ENCODE results near the gene NOTCH2.
"Not testable (repeated sequence)": the region's sequence is repeated elsewhere in the genome, so short reads cannot be mapped to it uniquely, and the experiment has no call there.

The NOTCH2 gene

DNA sequence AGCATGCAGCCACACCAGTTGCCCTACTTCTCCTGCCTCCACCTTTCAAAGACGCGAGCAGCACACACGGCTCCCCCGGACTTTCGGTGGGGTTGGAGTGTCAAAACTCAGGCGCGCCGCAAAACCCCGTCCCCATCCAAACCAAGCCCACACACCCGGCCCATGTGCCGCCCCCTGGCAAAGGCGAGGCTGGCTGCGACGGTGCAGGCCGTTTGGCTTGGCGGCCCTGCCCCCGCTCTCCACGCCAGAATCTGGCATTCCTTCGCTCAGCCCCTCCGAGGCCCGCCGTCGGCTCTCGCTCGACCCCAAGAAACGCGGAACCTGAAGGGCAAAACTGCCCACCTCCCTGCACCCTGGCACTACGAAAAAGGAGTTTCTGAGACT, 787 bp downstream of the NOTCH2 start:
- not testable (repeated sequence) for DNase-seq (ENCODE audit: low spot score)

DNA sequence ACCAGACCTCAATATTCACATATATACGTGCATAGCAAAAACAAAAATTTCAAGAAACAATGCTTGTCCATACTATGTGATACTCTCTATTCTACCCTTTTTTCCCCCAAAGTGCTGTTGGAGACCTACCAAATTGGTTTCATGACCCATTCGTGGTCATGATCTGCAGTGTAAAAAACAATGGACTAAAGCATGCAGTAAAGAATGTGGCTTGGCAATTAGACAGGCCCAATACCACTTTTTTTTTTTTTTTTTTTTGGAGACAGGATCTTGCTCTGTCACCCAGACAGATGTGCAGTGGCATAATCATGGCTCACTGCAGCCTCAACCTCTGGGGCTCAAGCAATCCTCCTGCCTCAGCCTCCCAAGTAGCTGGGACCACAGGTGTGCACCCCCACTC, 21.3 kb downstream of the NOTCH2 start:
- DNase-seq (ENCODE audit: low spot score) = not testable (repeated sequence)

DNA sequence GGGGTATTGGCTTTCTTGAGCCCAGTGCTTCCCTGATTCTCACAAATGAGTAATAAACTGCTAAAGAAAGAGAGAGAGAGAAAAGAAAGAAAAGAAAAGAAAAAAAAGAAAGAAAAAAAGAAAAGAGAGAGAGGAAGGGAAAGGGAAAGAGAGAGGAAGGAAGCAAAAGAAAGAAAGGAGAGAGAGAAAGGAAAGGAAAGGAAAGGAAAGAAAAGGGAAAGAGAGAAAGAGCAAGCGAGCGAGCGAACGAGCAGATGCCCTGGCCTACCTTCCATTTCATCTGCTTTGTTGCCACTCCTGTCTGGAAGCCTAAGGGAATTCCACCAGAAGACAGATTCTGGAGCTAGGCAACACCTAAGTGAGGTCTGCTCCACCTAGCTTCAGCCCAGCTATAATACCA, 27.7 kb downstream of the NOTCH2 start:
- not testable (repeated sequence) for DNase-seq (ENCODE audit: low spot score)

DNA sequence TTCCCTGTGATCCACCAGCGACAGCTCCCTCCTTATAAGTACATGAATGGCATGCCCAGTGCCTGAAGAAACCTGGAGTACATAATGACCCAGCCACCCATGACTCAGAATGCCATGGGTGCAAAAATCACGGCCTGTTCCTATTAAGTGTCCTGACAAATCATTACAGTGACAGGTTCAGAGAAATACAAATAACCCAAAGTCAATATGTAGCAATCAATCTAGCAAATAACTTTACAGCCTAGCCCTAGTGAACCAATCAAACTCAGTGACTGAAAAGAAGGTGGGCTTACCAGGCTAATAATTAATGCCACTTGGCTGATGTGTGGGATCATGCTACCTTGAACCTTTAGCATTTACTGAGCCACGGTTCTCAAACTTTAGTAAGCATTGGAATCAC, 37.2 kb downstream of the NOTCH2 start:
- not testable (repeated sequence) for DNase-seq (ENCODE audit: low spot score)

DNA sequence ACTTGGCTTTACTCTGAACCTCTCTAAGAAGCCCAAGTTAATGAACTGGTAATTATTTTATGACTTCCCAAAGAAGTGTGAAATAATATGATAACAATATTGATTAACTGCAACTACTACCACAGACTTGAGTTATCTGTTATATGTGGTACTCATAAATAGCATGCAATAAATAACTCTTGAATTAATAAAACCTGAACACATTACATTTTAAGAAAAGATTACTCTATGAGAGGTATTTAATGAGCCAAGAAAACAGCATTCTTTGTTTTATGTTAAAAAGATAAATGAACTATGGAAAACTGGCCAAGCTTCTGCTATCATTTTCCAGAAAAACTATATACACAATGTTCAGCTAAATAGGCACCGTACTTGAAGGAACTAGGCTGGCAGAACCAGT, 45.7 kb downstream of the NOTCH2 start:
- not testable (repeated sequence) for DNase-seq (ENCODE audit: low spot score)

DNA sequence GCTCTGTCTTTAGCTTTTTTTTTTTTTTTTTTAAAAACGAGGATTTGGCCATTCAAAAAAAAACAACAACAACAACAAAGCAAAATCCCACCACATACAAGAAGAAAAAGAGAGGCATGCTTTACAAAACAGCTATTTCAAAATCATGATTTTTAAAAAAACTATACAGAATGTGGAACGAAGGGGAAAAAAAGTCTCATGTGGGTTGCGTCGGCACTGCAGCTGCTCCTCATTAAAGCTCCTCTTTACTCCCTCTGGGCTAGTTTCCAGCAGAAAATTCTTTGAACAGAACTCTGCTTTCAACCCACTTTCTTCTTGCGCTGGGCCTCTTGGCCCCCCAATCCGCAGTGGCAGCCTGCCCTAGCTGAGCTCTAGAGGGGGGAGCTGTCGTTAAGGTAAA, 54.5 kb downstream of the NOTCH2 start:
- not testable (repeated sequence) for DNase-seq (ENCODE audit: low spot score)

DNA sequence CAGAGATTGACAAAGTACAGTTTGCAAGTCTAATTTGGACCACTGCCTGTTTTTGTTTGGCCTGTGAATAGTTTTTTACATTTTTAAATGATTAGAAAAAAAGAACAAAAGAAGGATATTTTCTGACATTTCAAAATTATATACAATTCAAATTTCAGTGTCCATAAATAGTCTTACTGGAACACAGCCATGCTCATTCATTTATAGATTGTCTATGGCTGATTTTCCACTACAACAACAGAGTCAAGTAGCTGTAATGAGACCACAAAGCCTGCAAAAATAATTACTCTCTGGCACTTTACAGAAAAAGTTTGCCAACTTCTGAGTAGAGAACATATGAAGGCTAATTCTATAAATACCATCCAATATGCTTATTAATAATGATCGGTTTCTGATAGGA, 61.1 kb downstream of the NOTCH2 start:
- DNase-seq (ENCODE audit: low spot score) = not testable (repeated sequence)

DNA sequence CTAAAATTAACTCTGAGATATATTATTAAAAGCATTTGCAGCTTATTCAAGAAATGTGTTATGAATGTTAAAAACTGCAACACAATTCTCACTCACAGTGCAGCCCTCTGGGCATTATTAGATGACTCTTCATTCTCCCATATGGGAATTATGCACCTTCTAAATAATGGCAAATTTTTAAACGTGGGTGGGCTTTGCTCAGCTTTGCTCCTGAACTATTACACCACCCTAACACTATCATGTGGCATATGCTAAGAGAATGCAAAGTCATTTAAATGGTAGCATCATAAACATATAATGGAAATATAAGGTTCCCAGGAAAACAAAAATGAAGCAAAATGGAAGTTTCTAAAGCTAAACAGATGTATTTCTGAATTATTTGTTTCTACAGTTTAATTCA, 61.6 kb downstream of the NOTCH2 start:
- not testable (repeated sequence) for DNase-seq (ENCODE audit: low spot score)

DNA sequence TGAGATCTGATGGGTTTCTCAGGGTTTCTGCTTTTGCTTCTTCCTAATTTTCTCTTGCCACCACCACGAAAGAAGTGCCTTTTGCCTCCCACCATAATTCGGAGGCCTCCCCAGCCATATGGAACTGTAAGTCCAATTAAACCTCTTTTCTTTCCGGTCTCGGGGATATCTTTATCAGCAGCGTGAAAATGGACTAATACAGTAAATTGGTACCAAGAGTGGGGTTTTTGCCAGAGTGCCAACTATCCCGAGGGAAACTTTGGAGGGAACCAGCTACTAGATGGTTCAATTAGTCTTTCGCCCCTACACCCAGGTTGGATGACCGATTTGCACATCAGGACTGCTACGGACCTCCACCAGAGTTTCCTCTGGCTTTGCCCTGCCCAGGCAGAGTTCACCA, 68.4 kb downstream of the NOTCH2 start:
- DNase-seq (ENCODE audit: low spot score) = not testable (repeated sequence)

DNA sequence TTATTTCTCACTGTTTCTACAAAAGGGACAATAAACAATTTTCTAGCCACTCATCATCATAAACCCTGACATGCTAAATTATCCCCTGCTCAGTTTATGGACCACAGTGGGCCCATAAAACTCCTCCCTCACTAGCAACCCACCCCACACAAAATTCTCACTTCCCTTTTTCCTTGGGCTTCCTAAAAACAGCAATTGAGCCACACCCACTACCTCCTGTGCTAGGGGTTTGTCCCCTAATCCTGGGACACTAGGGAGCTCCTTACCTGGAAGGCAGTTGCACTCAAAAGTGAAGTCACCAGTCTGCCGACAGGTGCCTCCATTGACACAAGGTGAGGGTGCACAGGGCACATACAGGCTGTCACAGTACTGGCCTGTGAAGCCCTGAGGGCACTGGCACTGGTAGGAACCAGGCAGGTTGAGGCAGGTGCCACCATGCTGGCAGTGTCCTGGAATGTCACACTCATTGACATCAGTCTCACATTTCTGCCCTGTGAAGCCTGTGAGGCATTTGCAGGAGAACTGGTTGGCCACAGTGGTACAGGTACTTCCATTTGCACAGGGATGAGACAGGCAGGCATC, 72.6 kb downstream of the NOTCH2 start:
- DNase-seq (ENCODE audit: low spot score) = not testable (repeated sequence)

DNA sequence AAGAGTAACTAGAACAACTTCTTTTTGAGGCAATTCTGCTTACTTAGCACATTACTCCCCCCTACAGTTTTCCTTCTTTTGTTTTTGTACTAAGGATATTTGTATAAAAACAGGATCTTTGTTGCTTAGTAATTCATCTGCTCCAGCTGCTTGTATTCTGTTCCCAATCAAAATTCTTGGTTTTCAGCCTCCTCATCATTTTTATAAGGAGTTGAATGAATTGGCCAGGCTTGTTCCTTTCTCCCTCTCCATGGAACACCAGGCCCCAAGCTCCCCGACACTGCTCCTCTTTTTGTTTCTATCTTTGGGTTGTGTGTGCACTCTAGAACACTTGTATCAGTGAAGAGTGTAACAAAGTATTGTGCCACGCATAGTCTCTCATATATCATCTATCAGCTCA, 73.5 kb downstream of the NOTCH2 start:
- DNase-seq (ENCODE audit: low spot score) = not testable (repeated sequence)

DNA sequence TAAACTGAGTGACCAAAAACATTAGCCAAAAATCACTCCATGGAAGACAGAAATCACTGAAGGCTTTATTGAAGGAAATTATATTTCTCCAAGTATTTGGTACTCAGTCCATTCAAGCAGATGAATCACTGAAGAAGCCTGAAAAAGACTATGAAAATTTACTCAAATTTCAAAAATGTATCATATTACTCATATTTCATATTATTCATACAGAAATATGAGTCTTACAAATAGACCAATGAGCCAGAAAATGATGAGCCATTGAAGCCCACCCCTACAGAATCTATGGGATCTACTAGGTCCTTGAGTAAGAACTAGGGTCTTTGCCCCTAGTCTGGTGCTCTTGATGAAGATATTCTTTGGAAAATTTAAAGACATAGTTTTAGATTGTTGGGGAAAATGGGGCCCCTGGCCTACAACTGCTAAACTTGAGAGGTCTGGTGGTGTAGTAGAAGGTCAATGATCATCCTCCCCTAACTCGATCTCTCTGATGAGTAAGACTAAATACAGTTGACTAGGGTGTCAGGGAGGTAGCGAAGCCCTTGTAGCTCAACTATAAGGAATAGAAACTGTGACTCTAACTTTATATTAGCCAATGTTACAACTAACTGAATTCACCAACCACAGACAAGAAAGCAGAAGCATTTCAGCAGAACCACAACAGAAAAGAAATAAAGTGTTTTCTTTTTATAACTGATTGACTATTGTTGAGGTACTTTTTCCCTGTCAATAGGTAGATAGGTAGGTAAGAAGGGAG, 81.0 kb downstream of the NOTCH2 start:
- no peak for DNase-seq (ENCODE audit: low spot score)

DNA sequence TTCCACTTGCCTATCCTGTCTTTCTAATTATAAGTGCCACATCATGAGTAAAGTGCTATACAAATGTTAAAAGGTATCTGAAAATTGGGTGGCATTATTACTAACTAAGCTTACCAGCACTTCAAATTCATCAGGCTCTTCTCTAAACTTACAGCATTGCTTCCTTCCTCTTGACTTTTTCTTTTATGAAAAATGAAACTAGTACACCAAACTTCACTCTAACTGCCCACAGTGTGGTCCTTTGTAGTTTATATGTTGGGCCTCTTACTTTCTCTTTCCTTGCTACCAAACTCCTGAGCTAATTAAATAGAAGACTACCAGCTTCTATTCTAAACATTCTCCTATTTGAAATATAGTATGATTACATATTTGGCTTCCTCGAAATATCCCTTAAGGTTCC, 81.8 kb downstream of the NOTCH2 start:
- no peak for DNase-seq (ENCODE audit: low spot score)

DNA sequence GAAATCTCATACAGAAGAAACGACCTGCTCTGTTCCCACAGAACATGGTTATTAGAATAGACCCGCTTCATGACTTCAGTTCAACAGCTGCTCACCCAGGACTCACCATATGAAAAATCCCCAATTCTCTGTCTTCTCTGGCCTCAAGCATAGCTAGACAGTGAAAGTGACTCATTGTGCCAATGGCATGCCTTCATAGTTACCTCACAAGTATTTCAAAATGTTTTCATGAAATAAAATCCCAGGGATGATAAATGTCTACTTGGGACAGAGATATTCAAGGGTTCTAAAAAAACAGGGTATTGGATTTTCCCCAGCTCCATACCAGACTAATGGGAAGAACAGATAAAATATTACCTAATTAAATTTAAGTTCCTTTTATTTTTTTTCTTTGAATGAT, 82.3 kb downstream of the NOTCH2 start:
- DNase-seq (ENCODE audit: low spot score) = peak; percentile 77

DNA sequence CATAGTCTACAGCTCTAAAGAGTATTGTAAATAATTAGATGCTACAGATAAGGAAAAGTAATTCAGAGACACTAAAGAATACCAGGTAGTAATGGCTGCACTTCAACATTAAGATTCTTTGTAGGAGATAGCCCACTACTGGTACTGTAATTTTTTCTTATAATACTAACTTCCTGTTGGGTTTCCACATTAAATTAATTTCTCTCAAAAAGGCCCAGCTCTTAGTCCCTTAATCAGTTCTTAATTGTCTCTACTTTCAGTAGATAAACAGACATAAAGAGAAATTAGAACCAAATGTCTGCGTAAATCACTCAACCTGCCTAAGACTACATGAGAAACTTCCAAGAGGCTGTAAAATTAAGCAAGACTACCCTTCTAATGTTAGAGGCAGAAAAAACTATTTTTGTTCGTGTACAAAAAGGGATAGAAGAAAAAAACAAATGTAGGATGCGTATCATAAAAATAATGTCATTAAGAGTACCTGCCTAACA, 83.4 kb downstream of the NOTCH2 start:
- no peak for DNase-seq (ENCODE audit: low spot score)

DNA sequence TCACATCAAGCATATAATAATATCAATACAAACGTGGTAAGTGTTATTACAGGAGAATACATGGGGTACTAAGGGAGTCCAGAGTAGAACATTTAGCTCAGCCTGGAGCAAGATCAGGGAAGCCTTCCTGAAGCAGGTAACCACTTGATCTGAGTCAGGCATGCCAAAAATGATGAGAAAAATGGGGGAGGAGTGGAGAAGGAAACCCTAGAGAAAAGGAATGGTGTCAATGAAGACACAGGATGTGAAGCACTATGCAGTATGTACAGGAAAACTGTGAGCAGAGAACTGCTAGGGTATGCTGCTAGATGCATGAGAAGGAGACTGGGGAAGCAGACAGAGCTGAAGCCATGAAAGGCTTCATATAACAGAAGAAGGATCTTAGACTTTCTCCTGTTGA, 84.7 kb downstream of the NOTCH2 start:
- DNase-seq (ENCODE audit: low spot score) = no peak

DNA sequence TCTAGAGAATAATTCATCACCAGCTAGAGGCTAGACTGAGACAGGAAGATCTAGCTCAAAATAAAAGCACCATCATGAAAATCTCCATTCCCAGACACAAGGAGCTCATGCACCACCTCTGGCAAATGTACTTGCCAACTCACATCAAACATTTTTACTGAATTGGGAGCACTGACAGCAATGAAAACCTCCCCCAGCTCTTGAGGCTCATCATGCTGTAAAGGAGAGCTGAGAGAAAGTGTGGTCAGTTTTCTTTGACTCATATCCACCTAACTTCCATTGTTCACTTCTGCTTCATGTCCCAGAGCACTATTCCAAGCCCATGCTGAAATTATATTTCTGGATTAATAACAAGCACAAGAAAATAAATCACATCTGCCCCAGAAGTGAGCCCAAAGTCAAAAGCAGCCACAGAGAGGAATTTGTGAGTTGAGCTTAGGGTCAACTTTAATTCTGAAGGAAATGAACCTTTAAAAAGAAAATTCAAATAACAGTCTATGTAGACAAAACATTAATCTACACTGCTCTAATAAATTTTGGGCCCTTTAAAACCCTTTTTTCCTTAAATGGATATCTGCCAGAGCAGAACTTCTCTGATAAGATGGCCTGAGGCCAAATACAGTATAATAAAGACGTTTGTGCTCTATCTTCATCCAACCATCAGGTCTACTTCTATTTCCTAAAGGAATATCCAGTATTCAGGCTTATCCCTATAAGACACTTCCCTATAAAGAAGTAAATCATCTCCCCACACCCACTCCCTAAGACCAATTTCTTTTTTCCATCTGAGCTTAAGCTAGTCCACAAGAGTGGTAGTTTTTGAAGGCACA, 87.3 kb downstream of the NOTCH2 start:
- DNase-seq (ENCODE audit: low spot score) = peak; percentile 21

DNA sequence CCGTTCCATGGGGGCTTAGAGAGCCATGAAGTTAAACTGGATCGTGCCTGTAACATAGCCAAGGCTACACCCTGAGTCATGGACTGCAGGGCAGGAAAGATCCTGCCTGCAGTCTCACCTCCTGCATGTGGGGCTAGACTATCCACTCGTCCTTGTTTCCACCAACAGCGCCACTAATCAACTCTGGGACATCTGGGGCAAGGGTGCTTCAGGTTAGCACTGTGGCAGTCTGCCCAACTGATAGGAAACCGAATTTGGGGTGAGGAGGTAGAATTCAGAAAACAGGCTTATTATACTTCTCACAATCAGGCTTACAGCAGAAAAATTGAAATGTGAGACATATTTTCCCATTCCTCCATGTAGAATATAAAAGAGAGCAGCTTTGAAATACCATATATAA, 88.0 kb downstream of the NOTCH2 start:
- no peak for DNase-seq (ENCODE audit: low spot score)

DNA sequence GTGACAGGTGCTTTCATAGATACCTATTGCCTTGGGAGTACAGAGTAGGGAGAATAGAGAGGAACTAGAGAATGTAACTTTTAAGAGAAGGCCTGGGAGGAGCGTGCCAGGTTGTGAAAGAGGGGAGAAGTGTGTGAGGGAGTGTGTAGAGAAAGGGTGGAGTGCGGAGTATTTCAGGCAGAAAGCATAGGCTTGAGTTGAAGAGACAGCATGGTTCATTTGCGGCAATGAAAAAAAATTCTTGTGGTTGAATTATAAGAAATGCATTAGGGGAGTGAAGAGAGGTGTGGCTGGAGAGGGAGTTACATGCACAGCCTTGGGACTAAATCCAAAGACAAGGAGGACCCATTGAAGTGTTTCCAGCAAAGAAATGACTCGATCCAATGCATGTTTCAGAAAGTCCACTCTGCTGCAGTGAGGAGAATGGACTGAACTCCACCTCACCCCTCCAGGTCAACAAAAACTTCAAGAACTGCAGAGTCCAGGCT, 91.4 kb downstream of the NOTCH2 start:
- no peak for DNase-seq (ENCODE audit: low spot score)

DNA sequence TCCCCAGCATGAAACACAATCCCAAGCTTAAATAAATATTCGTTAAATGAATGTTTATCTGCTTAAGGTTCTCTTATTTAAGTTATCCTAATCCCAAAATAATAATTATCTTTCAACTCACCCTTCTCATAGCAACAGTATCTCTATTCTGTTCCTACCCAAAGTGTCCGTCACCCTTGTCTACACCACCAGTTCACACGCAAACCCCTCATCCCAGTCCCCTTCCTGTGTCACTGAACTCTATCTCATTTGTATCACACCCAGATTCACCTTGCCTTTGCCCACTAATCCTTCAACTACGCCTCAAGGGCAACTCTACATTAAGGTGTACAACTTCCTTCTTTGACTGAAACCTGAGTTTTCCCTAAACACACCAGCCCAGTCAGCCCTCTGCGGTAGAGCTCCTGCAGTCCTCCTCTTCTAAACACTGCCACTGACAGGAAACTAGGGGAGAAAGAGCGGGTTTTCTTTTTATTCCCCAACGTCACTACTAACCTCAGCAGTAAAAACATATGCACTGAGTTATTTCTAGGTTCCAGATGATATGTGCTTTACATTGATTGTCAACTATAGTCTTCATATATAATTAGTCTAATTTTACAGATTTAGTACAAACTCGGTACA, 92.2 kb downstream of the NOTCH2 start:
- not testable (repeated sequence) for DNase-seq (ENCODE audit: low spot score)

DNA sequence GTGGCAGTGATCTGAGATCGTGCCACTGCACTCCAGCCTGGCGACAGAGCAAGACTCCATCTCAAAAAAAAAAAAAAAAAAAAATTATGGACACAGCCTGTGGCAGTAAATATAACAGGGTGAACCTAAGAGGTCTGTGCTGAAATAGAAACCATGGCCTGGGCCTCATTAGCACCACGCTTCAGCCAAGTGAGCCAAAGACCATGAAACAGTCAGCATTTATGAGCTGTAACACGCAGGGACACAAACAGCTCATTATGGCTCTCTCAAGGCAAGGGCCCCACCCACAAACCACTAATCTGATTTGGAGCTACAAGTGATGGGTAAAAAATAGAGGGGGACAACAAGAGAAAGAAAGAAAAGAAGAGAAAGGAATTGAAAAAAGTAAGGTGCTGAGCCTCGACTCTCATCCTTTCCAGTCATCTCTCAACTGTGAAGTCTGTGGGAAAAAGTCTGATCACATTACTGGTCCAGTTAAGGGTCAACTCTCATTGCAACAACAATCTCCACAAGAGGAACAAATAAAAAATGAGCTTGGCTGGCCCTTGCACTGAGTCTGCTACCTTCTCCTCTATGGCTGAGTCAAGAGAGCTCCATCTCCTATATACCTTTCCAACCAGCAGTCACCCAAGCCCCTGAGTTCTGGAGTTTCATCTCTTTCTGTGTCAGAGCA, 93.7 kb downstream of the NOTCH2 start:
- DNase-seq (ENCODE audit: low spot score) = peak; percentile 16

DNA sequence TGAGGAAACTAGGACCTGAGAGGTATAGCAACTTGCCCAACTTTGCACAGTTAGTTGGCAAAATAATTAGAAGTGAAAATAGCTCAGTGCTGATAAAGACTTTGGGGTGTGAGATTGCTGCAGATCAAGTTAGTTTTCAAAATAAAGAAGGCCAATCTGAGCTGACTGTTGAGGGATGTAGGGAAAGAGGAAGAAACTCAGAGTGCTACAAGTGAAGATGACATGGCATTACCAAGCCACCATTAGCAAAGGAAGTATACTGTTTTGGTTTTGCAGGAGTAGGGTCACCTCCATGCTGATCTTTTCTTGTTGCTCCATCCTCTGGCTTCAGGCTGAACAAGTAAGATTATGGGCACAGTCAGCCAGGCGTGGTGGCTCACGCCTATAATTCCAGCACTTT, 94.5 kb downstream of the NOTCH2 start:
- no peak for DNase-seq (ENCODE audit: low spot score)

Data from AG08395 (cell line).